Stimulated activated effector memory CD8-positive, alpha-beta T cell treated with anti-CD3 and anti-CD28 coated beads, Interleukin-12 subunit alpha, Interleukin-12 subunit beta, amount 100 ng/mL, for 72 hours (primary cell): ENCODE data around the gene RPS6KA5.

Experiments
- ATAC-seq: fragments of 150-1000 bp; cut with Tn5 transposase; 2 replicates; pipeline ENCODE4 v1.10.0; 2021
- DNase-seq, 2 donors: peaks; one replicate each; pipeline ENCODE4 v3.0.0; 2021 to 2022; ENCODE audit warnings: low spot score in 2 of 2
- H3K27ac Mint-ChIP-seq: one replicate; pipeline ENCODE4 v1.8.0; 2022; ENCODE audit warnings: mild to moderate bottlenecking, mixed read lengths
- H3K36me3 Mint-ChIP-seq: one replicate; pipeline ENCODE4 v1.8.0; 2022; ENCODE audit warnings: mild to moderate bottlenecking, mixed read lengths
- H3K4me1 Mint-ChIP-seq: one replicate; pipeline ENCODE4 v1.8.0; 2022; ENCODE audit warnings: mixed read lengths
- H3K4me3 Mint-ChIP-seq: one replicate; pipeline ENCODE4 v1.8.0; 2022; ENCODE audit warnings: mild to moderate bottlenecking, mixed read lengths
- H3K9me3 Mint-ChIP-seq: one replicate; pipeline ENCODE4 v1.8.0; 2022; ENCODE audit warnings: mixed read lengths

The RPS6KA5 gene

GRCh38 chr14:90922141-90922540 is 138.3 kb downstream of the RPS6KA5 start:
- Mint-ChIP-seq H3K9me3 (no peaks in the 10 kb centered on the region), H3K4me1 (no peaks in the 10 kb centered on the region), H3K36me3 (peaks cover 70% of the 10 kb centered on the region), H3K27ac (no peak overlapping the region), H3K4me3 (no peak overlapping the region)
- DNase-seq (no peak), ATAC-seq (no peak)

GRCh38 chr14:90911121-90911520 is 149.3 kb downstream of the RPS6KA5 start:
- DNase-seq (no peak), ATAC-seq (no peak)
- H3K4me3 Mint-ChIP-seq, result no peak overlapping the region
- peaks cover 7% of the 10 kb centered on the region for H3K4me1 Mint-ChIP-seq
- H3K36me3 Mint-ChIP-seq, result peaks cover 23% of the 10 kb centered on the region
- no peaks in the 10 kb centered on the region for H3K9me3 Mint-ChIP-seq
- peak overlapping the region; percentile 41 for H3K27ac Mint-ChIP-seq

- H3K4me3 Mint-ChIP-seq, result no peak overlapping the region
- ATAC-seq (no peak), DNase-seq (no peak)
- peak overlapping the region; percentile 70 for H3K27ac Mint-ChIP-seq
- peaks cover 22% of the 10 kb centered on the region for H3K4me1 Mint-ChIP-seq
- no peaks in the 10 kb centered on the region for H3K9me3 Mint-ChIP-seq
- H3K36me3 Mint-ChIP-seq, result peaks cover 54% of the 10 kb centered on the region
Measured at GRCh38 chr14:90907178-90907577, 153.3 kb downstream of the RPS6KA5 start.

GRCh38 chr14:90905531-90905930 is 154.9 kb downstream of the RPS6KA5 start:
- H3K4me1 Mint-ChIP-seq, result peaks cover 22% of the 10 kb centered on the region
- no peak for DNase-seq
- H3K9me3 Mint-ChIP-seq, result no peaks in the 10 kb centered on the region
- H3K27ac Mint-ChIP-seq, result peak overlapping the region; percentile 33
- H3K4me3 Mint-ChIP-seq, result no peak overlapping the region
- peaks cover 61% of the 10 kb centered on the region for H3K36me3 Mint-ChIP-seq
- peak; percentile 85 for ATAC-seq

GRCh38 chr14:90903101-90903500 is 157.3 kb downstream of the RPS6KA5 start:
- peak; percentile 22 to 70 for DNase-seq
- peak; percentile 83 for ATAC-seq
- Mint-ChIP-seq H3K27ac (peak overlapping the region; percentile 1), H3K9me3 (no peaks in the 10 kb centered on the region), H3K36me3 (peaks cover 85% of the 10 kb centered on the region), H3K4me3 (no peak overlapping the region), H3K4me1 (peaks cover 22% of the 10 kb centered on the region)

GRCh38 chr14:90900476-90901083 is 159.9 kb downstream of the RPS6KA5 start:
- DNase-seq (no peak), ATAC-seq (no peak)
- Mint-ChIP-seq H3K36me3 (peaks cover 99% of the 10 kb centered on the region), H3K27ac (no peak overlapping the region), H3K4me1 (peaks cover 10% of the 10 kb centered on the region), H3K4me3 (no peak overlapping the region), H3K9me3 (no peaks in the 10 kb centered on the region)

- Mint-ChIP-seq H3K36me3 (peaks cover 100% of the 10 kb centered on the region), H3K4me3 (no peak overlapping the region), H3K4me1 (no peaks in the 10 kb centered on the region), H3K9me3 (no peaks in the 10 kb centered on the region), H3K27ac (no peak overlapping the region)
- ATAC-seq, result no peak
- DNase-seq, result no peak
Measured at GRCh38 chr14:90897022-90897421, 163.4 kb downstream of the RPS6KA5 start.

- DNase-seq, result no peak
- no peak overlapping the region for H3K27ac Mint-ChIP-seq
- peaks cover 97% of the 10 kb centered on the region for H3K36me3 Mint-ChIP-seq
- no peaks in the 10 kb centered on the region for H3K9me3 Mint-ChIP-seq
- H3K4me1 Mint-ChIP-seq, result no peaks in the 10 kb centered on the region
- H3K4me3 Mint-ChIP-seq, result no peak overlapping the region
- no peak for ATAC-seq
Measured at GRCh38 chr14:90894241-90894640, 166.2 kb downstream of the RPS6KA5 start.

GRCh38 chr14:90893510-90893909 is 166.9 kb downstream of the RPS6KA5 start:
- H3K36me3 Mint-ChIP-seq, result peaks cover 97% of the 10 kb centered on the region
- ATAC-seq (no peak), DNase-seq (no peak)
- H3K4me3 Mint-ChIP-seq, result no peak overlapping the region
- no peak overlapping the region for H3K27ac Mint-ChIP-seq
- H3K4me1 Mint-ChIP-seq, result no peaks in the 10 kb centered on the region
- H3K9me3 Mint-ChIP-seq, result no peaks in the 10 kb centered on the region

GRCh38 chr14:90892970-90893369 is 167.5 kb downstream of the RPS6KA5 start:
- DNase-seq (no peak), ATAC-seq (no peak)
- peaks cover 97% of the 10 kb centered on the region for H3K36me3 Mint-ChIP-seq
- peak overlapping the region; percentile 61 for H3K27ac Mint-ChIP-seq
- H3K4me1 Mint-ChIP-seq, result no peaks in the 10 kb centered on the region
- no peak overlapping the region for H3K4me3 Mint-ChIP-seq
- H3K9me3 Mint-ChIP-seq, result no peaks in the 10 kb centered on the region

- Mint-ChIP-seq H3K36me3 (peaks cover 97% of the 10 kb centered on the region), H3K4me3 (no peak overlapping the region), H3K27ac (peak overlapping the region; percentile 8), H3K9me3 (no peaks in the 10 kb centered on the region), H3K4me1 (no peaks in the 10 kb centered on the region)
- ATAC-seq (no peak), DNase-seq (no peak)
Measured at GRCh38 chr14:90891326-90891725, 169.1 kb downstream of the RPS6KA5 start.

GRCh38 chr14:90890322-90891020 is 170.0 kb downstream of the RPS6KA5 start:
- Mint-ChIP-seq H3K4me3 (no peak overlapping the region), H3K9me3 (no peaks in the 10 kb centered on the region), H3K36me3 (peaks cover 92% of the 10 kb centered on the region), H3K27ac (peak overlapping the region; percentile 8), H3K4me1 (no peaks in the 10 kb centered on the region)
- DNase-seq (no peak), ATAC-seq (no peak)

GRCh38 chr14:90886297-90886815 is 174.1 kb downstream of the RPS6KA5 start:
- ATAC-seq, result no peak
- no peak overlapping the region for H3K4me3 Mint-ChIP-seq

GRCh38 chr14:90883782-90884181 is 176.7 kb downstream of the RPS6KA5 start:
- no peak overlapping the region for H3K4me3 Mint-ChIP-seq
- ATAC-seq (no peak), DNase-seq (no peak)
- peaks cover 4% of the 10 kb centered on the region for H3K9me3 Mint-ChIP-seq
- no peaks in the 10 kb centered on the region for H3K4me1 Mint-ChIP-seq
- H3K36me3 Mint-ChIP-seq, result peaks cover 59% of the 10 kb centered on the region
- no peak overlapping the region for H3K27ac Mint-ChIP-seq

More at GRCh38 chr14:90886297-90886815, 174.1 kb downstream of the RPS6KA5 start:
- Mint-ChIP-seq H3K27ac (no peak overlapping the region), H3K36me3 (peaks cover 73% of the 10 kb centered on the region), H3K4me1 (no peaks in the 10 kb centered on the region), H3K9me3 (peaks cover 4% of the 10 kb centered on the region)
- DNase-seq, result no peak

- H3K36me3 Mint-ChIP-seq, result peaks cover 53% of the 10 kb centered on the region
- no peak for ATAC-seq
Measured at GRCh38 chr14:90883197-90883596, 177.2 kb downstream of the RPS6KA5 start.

GRCh38 chr14:90880282-90880681 is 180.2 kb downstream of the RPS6KA5 start:
- ATAC-seq (no peak), DNase-seq (no peak)
- Mint-ChIP-seq H3K4me1 (no peaks in the 10 kb centered on the region), H3K4me3 (no peak overlapping the region), H3K27ac (no peak overlapping the region), H3K9me3 (peaks cover 4% of the 10 kb centered on the region), H3K36me3 (peaks cover 38% of the 10 kb centered on the region)

More at GRCh38 chr14:90883197-90883596, 177.2 kb downstream of the RPS6KA5 start:
- H3K9me3 Mint-ChIP-seq, result peaks cover 4% of the 10 kb centered on the region
- no peak overlapping the region for H3K4me3 Mint-ChIP-seq
- H3K4me1 Mint-ChIP-seq, result no peaks in the 10 kb centered on the region
- H3K27ac Mint-ChIP-seq, result no peak overlapping the region
- no peak for DNase-seq
